ENCODE results near the gene IGFBP1. TPM values are rescaled to one million over a fixed set of nuclear protein-coding genes. Genes with fewer than 3 reads are reported as not detected.

Gene IGFBP1
- total and polyA plus RNA-seq, 2 of the 13 experiments (the other 11 are each of a cell fraction or from before 2014, with no cell fraction given) = 5.4 to 885 TPM

DNA sequence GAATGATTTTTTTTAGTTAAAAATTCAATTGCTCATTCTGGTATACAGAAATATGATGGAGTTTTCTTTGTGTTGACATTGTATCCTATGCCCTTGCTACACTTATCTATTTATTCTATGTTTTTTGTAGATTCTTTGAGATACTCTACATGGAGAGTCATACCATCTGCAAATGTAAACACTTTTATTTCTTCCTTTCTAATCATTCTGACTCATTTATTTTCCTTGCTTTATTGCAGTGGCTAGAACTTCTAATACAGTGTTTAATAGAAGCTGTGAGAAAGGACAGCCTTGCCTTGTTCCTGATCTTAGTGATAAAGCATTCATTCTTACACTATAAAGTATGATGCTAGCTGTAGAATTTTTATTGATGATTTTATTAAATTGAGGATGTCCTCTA, 42.7 kb downstream of the IGFBP1 start:
- Histone ChIP-seq H2AFZ (ENCODE audit: low read length) (no peak overlapping the region), H3K27me3 (ENCODE audit: control insufficient read depth in 1 of 2, insufficient read depth in 2 of 2, low read length in 2 of 2) (no peaks in the 10 kb centered on the region; a peak in 1 of 5 replicates), H4K20me1 (ENCODE audit: insufficient read depth, low read length) (no peaks in the 10 kb centered on the region), H3K4me1 (ENCODE audit: insufficient read depth, low read length) (no peaks in the 10 kb centered on the region), H3K4me2 (ENCODE audit: low read depth, low read length) (no peak overlapping the region), H3K9ac (ENCODE audit: insufficient read depth, low read depth, low read length) (no peak overlapping the region), H3K36me3 (replicated peaks in 1 of 2; ENCODE audit: control insufficient read depth in 1 of 2, insufficient read depth in 2 of 2, low read length in 2 of 2) (no peaks in the 10 kb centered on the region), H3K4me3 (replicated peaks in 1 of 3; ENCODE audit: insufficient read depth in 1 of 3, low read depth in 2 of 3, low read length in 3 of 3) (no peak overlapping the region), H3K9me3 (ENCODE audit: low read length) (no peaks in the 10 kb centered on the region), H3K27ac (ENCODE audit: extremely low read length, insufficient read depth, low read length) (no peak overlapping the region), H3K79me2 (ENCODE audit: insufficient read depth, low read length) (no peaks in the 10 kb centered on the region)
- DNase-seq (ENCODE audit: low spot score) = no peak
- no peak for ATAC-seq
- TF ChIP-seq, protein P1, sequence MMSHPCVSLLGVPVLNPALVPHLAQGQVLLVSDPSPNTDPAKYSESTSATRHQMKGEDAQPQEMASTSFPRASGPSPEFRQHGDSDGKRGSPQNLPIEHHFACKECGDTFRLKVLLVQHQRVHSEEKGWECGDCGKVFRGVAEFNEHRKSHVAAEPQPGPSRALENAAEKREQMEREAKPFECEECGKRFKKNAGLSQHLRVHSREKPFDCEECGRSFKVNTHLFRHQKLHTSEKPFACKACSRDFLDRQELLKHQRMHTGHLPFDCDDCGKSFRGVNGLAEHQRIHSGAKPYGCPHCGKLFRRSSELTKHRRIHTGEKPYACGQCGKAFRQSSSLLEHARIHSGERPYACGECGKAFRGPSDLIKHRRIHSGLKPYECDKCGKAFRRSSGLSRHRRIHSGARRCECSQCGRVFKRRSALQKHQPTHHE (CRISPR knock-in tag; IDR thresholded peaks at IDR 0.05; ENCODE audit: borderline replicate concordance) = no peak
- ChIA-PET CTCF (ENCODE audit: low intra/inter-chr PET ratio, low total read pairs) (no interaction called here), POLR2A (no interaction called here)
- no TSS peak for BruUV-seq (replicated peaks)
- no peak for FAIRE-seq
- intact Hi-C loops (cut with micrococcal nuclease; ENCODE audit: unreplicated experiment) = no loop called here
- in situ Hi-C loops (cut with HindIII; ENCODE audit: extremely low pct_ligation_motif_present, low pct_unique_long_range_greater_than_20kb) = loop anchor here (25.0 kb wide), 1 partner anchor 181 kb away; no protein-coding TSS in a partner anchor

DNA sequence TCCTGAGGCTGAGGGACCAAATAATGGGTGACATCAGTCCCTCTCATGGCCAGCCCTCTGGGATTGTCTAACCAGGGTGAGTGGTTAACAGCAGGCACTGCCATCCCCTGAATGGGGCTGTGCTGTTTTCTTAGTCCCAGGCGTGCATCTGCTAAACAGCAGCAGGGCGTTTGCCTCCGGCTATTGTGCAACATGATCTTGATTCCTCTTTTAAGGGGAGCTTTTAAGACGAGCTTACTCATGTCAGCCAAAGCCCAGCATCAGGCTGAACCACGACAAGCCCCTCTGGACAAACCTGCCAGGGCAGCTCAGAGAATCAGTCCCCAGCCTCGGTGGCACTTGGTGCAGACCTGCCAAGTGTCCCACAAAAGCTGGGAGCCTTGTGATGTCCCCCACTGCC, 49.0 kb downstream of the IGFBP1 start:
- no peaks in the 10 kb centered on the region for H3K9me3 ChIP-seq (ENCODE audit: low read length)
- no peaks in the 10 kb centered on the region for H3K79me2 ChIP-seq (ENCODE audit: insufficient read depth, low read length)
- no TSS peak for BruUV-seq (replicated peaks)
- peaks cover 21% of the 10 kb centered on the region; the same call in 1 of the 2 replicates for H3K4me1 ChIP-seq (ENCODE audit: insufficient read depth, low read length)
- intact Hi-C loops (cut with micrococcal nuclease; ENCODE audit: unreplicated experiment) = no loop called here
- no peaks in the 10 kb centered on the region for H3K36me3 ChIP-seq (replicated peaks in 1 of 2; ENCODE audit: control insufficient read depth in 1 of 2, insufficient read depth in 2 of 2, low read length in 2 of 2)
- H3K4me2 ChIP-seq (ENCODE audit: low read depth, low read length) = no peak overlapping the region
- no peak overlapping the region for H3K4me3 ChIP-seq (replicated peaks in 1 of 3; ENCODE audit: insufficient read depth in 1 of 3, low read depth in 2 of 3, low read length in 3 of 3)
- H3K27ac ChIP-seq (ENCODE audit: extremely low read length, insufficient read depth, low read length) = no peak overlapping the region
- H3K9ac ChIP-seq (ENCODE audit: insufficient read depth, low read depth, low read length) = no peak overlapping the region
- no peak for ATAC-seq
- no peak for DNase-seq (ENCODE audit: low spot score)
- peaks cover 1 to 3% of the 10 kb centered on the region in 2 experiments; a peak in 2 of 5 replicates for H3K27me3 ChIP-seq (ENCODE audit: control insufficient read depth in 1 of 2, insufficient read depth in 2 of 2, low read length in 2 of 2)
- TF ChIP-seq CEBPB (IDR thresholded peaks at IDR 0.05; ENCODE audit: borderline replicate concordance, low read depth, low read length) (peak; percentile 62), ZNF746 (CRISPR knock-in tag; IDR thresholded peaks at IDR 0.05) (no peak), LCORL (IDR thresholded peaks at IDR 0.05) (no peak), LCORL (CRISPR knock-in tag; IDR thresholded peaks at IDR 0.05) (no peak), SP1 (IDR thresholded peaks at IDR 0.05) (no peak), SP1 (CRISPR knock-in tag; IDR thresholded peaks at IDR 0.05) (no peak)
- TF ChIP-seq, protein P2, sequence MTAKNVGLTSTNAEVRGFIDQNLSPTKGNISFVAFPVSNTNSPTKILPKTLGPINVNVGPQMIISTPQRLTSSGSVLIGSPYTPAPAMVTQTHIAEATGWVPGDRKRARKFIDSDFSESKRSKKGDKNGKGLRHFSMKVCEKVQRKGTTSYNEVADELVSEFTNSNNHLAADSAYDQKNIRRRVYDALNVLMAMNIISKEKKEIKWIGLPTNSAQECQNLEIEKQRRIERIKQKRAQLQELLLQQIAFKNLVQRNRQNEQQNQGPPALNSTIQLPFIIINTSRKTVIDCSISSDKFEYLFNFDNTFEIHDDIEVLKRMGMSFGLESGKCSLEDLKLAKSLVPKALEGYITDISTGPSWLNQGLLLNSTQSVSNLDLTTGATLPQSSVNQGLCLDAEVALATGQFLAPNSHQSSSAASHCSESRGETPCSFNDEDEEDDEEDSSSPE (CRISPR knock-in tag; IDR thresholded peaks at IDR 0.05) = no peak
- in situ Hi-C loops (cut with HindIII; ENCODE audit: extremely low pct_ligation_motif_present, low pct_unique_long_range_greater_than_20kb) = loop anchor here (25.0 kb wide), 1 partner anchor 175 kb away; no protein-coding TSS in a partner anchor
- POLR2A ChIA-PET = no interaction called here
- no peaks in the 10 kb centered on the region for H4K20me1 ChIP-seq (ENCODE audit: insufficient read depth, low read length)
- CTCF ChIA-PET (ENCODE audit: low intra/inter-chr PET ratio, low total read pairs) = no interaction called here
- no peak overlapping the region for H2AFZ ChIP-seq (ENCODE audit: low read length)
- FAIRE-seq = no peak
- 0% methylated on average over 5 of the region's 6 CpGs for WGBS (ENCODE audit: low lambda C conversion rate)

Data from HepG2 (cell line).